ENCODE data around the gene IL4I1. TPM values are rescaled to one million over a fixed set of nuclear protein-coding genes. Genes with fewer than 3 reads are reported as not detected.
A peak's percentile ranks its signal among the peaks of the same experiment; 100 is the strongest.

Gene IL4I1
- total RNA-seq, 1 donor from 2014 or later = 0.12 TPM

DNA sequence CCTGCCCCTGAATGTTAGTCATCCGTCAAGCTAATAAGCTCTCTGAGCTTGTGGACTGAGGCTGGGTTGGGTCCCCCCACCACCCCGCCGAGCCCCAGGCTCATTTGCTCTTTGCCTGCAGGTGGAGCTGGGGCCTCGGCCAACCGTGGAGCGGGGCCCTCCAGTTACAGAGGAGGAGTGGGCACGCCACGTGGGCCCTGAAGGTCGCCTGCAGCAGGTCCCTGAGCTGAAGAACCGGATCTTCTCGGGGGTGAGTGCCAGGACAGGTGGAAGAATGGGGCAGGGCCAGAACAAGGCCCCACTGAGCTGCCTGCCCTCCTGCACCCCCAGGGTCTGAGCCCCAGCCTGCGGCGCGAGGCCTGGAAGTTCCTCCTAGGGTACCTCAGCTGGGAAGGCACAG lies 14.0 kb downstream of the IL4I1 start:
- peaks cover 14% of the 10 kb centered on the region for H3K4me1 Mint-ChIP-seq
- no peak for DNase-seq (ENCODE audit: low read depth, low spot score)
- H3K4me3 Mint-ChIP-seq = peak overlapping the region; percentile 49
- TF ChIP-seq, protein P1, sequence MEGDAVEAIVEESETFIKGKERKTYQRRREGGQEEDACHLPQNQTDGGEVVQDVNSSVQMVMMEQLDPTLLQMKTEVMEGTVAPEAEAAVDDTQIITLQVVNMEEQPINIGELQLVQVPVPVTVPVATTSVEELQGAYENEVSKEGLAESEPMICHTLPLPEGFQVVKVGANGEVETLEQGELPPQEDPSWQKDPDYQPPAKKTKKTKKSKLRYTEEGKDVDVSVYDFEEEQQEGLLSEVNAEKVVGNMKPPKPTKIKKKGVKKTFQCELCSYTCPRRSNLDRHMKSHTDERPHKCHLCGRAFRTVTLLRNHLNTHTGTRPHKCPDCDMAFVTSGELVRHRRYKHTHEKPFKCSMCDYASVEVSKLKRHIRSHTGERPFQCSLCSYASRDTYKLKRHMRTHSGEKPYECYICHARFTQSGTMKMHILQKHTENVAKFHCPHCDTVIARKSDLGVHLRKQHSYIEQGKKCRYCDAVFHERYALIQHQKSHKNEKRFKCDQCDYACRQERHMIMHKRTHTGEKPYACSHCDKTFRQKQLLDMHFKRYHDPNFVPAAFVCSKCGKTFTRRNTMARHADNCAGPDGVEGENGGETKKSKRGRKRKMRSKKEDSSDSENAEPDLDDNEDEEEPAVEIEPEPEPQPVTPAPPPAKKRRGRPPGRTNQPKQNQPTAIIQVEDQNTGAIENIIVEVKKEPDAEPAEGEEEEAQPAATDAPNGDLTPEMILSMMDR (conservative IDR thresholded peaks at IDR 0.05) = no peak
- H3K36me3 Mint-ChIP-seq (ENCODE audit: low read depth) = peaks cover 22% of the 10 kb centered on the region
- no peaks in the 10 kb centered on the region for H3K27me3 Mint-ChIP-seq (ENCODE audit: low read depth)
- no peaks in the 10 kb centered on the region for H3K9me3 Mint-ChIP-seq
- no peak overlapping the region for H3K27ac Mint-ChIP-seq (ENCODE audit: unreplicated experiment)

GRCh38 chr19:49881672-49882394 lies 14.9 kb downstream of the IL4I1 start:
- peaks cover 14% of the 10 kb centered on the region for H3K4me1 Mint-ChIP-seq
- H3K36me3 Mint-ChIP-seq (ENCODE audit: low read depth) = peaks cover 22% of the 10 kb centered on the region
- H3K27ac Mint-ChIP-seq (ENCODE audit: unreplicated experiment) = no peak overlapping the region
- DNase-seq (ENCODE audit: low read depth, low spot score) = no peak
- TF ChIP-seq, protein P1 (conservative IDR thresholded peaks at IDR 0.05) = no peak
- no peaks in the 10 kb centered on the region for H3K27me3 Mint-ChIP-seq (ENCODE audit: low read depth)
- H3K9me3 Mint-ChIP-seq = no peaks in the 10 kb centered on the region
- peak overlapping the region; percentile 49 for H3K4me3 Mint-ChIP-seq

DNA sequence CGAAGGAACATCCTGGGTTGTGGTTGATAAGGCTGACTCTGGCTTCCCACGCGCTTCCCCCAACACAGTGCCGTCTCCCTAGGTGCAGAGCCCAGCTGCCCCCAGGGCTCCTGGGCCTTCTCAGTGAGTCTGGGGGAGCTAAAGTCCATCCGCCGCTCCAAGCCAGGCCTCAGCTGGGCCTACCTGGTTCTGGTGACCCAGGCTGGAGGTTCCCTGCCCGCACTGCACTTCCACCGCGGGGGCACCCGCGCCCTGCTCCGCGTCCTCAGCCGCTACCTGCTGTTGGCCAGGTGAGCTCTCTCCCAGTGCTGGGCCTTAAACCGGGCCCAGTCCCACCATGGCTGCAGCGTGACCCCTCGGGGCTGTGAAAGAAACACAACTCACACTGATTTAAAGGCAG lies 15.5 kb downstream of the IL4I1 start:
- no peaks in the 10 kb centered on the region for H3K9me3 Mint-ChIP-seq
- H3K36me3 Mint-ChIP-seq (ENCODE audit: low read depth) = peaks cover 18% of the 10 kb centered on the region
- TF ChIP-seq, protein P1 (conservative IDR thresholded peaks at IDR 0.05) = no peak
- peak overlapping the region; percentile 41 for H3K4me3 Mint-ChIP-seq
- H3K4me1 Mint-ChIP-seq = peaks cover 14% of the 10 kb centered on the region
- H3K27me3 Mint-ChIP-seq (ENCODE audit: low read depth) = no peaks in the 10 kb centered on the region
- DNase-seq (ENCODE audit: low read depth, low spot score) = no peak
- H3K27ac Mint-ChIP-seq (ENCODE audit: unreplicated experiment) = no peak overlapping the region

DNA sequence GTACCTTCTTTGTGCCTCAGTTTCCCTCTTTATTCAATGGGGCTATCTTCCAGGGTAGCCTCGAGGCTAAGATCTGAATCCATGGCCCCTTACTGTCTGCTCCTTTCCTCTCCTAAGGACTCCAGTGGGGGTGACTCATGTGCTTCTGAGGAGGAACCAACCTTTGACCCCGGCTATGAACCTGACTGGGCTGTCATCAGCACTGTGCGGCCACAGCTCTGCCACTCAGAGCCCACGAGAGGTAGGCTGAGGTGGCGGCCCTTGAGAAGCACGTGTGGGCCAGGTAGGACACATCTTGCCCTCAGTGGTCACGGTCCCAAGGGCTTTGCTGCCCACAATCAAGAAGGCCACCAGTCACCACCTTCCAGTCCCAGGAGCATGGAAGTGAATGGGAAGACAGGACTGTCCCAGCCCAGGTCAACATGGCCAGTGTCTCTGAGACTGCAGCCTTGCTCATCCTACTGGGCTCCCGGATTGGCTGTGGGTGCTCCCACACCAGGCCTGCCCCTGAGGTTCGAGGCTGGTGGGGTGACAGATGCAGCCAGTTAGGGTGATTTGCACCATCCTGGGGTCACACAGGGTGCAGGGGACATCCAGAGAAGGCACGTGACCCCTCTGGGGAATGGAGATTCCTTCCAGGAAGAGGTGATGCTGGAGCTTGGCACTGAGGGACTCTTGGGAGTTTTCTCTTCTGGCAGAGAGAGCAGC lies 16.4 kb downstream of the IL4I1 start:
- H3K27ac Mint-ChIP-seq (ENCODE audit: unreplicated experiment) = no peak overlapping the region
- no peaks in the 10 kb centered on the region for H3K27me3 Mint-ChIP-seq (ENCODE audit: low read depth)
- H3K36me3 Mint-ChIP-seq (ENCODE audit: low read depth) = peaks cover 17% of the 10 kb centered on the region
- H3K9me3 Mint-ChIP-seq = no peaks in the 10 kb centered on the region
- TF ChIP-seq, protein P1 (conservative IDR thresholded peaks at IDR 0.05) = no peak
- peaks cover 21% of the 10 kb centered on the region for H3K4me1 Mint-ChIP-seq
- peak overlapping the region; percentile 27 for H3K4me3 Mint-ChIP-seq
- no peak for DNase-seq (ENCODE audit: low read depth, low spot score)

- Mint-ChIP-seq H3K36me3 (ENCODE audit: low read depth) (peaks cover 13% of the 10 kb centered on the region), H3K4me3 (peak overlapping the region; percentile 29), H3K27ac (ENCODE audit: unreplicated experiment) (no peak overlapping the region), H3K4me1 (peaks cover 21% of the 10 kb centered on the region), H3K27me3 (ENCODE audit: low read depth) (no peaks in the 10 kb centered on the region), H3K9me3 (no peaks in the 10 kb centered on the region)
- TF ChIP-seq, protein P1 (conservative IDR thresholded peaks at IDR 0.05) = no peak
- DNase-seq (ENCODE audit: low read depth, low spot score) = no peak
These were observed 17.3 kb downstream of the IL4I1 start for GRCh38 chr19:49879243-49879963.

Data from neural crest cell (in vitro differentiated cells).